Spleen (tissue), 11 donors: ENCODE measurements around the gene DIRAS2. TPM values are rescaled to one million over a fixed set of nuclear protein-coding genes. Genes with fewer than 3 reads are reported as not detected.

Experiments
- DNase-seq: peaks from one replicate; pipeline ENCODE4 v3.0.0-alpha.2; 2020
- H3K27ac ChIP-seq, 8 donors: fragments of 200-600 bp; sonication (generic) in 7 of 8; 1 replicate in 4 of 8; 2 replicates in 4 of 8; pipeline versions ENCODE4 v1.5.0 to v1.8.0; 2016 to 2021; ENCODE audit warnings: inconsistent platforms in 4 of 8, mild to moderate bottlenecking in 4 of 8, moderate library complexity in 1 of 8
- H3K27me3 ChIP-seq, 7 donors: fragments of 200-600 bp; sonication (generic) in 6 of 7; replicated peaks in 1 of 7; 1 replicate in 4 of 7; 2 replicates in 3 of 7; pipeline versions ENCODE4 v1.5.0 to v1.8.0; 2016 to 2021; ENCODE audit warnings: inconsistent platforms in 3 of 7, mild to moderate bottlenecking in 1 of 7
- H3K36me3 ChIP-seq, 6 donors: fragments of 200-600 bp; sonication (generic) in 5 of 6; 1 replicate in 4 of 6; 2 replicates in 2 of 6; pipeline versions ENCODE4 v1.5.0 to v1.8.0; 2016 to 2021; ENCODE audit warnings: inconsistent platforms in 2 of 6
- H3K4me1 ChIP-seq, 6 donors: fragments of 200-600 bp; sonication (generic) in 5 of 6; 1 replicate in 3 of 6; 2 replicates in 3 of 6; pipeline versions ENCODE4 v1.5.0 to v1.8.0; 2016 to 2021; ENCODE audit warnings: inconsistent platforms in 3 of 6
- H3K4me3 ChIP-seq, 8 donors: fragments of 200-600 bp; sonication (generic) in 7 of 8; 1 replicate in 4 of 8; 2 replicates in 4 of 8; pipeline versions ENCODE4 v1.5.0 to v1.8.0; 2016 to 2021; ENCODE audit warnings: inconsistent platforms in 4 of 8, mild to moderate bottlenecking in 4 of 8, moderate library complexity in 2 of 8
- H3K9me3 ChIP-seq, 8 donors: fragments of 200-600 bp; sonication (generic) in 7 of 8; 1 replicate in 4 of 8; 2 replicates in 4 of 8; pipeline versions ENCODE4 v1.5.0 to v1.8.0; 2016 to 2021; ENCODE audit warnings: inconsistent platforms in 4 of 8
- CTCF ChIP-seq, 11 experiments: fragments of 200-600 bp in 7 of 11; fragments of 450-650 bp in 4 of 11; sonication (generic) in 4 of 11; IDR thresholded peaks in 8 of 11; conservative IDR thresholded peaks in 3 of 11; 1 replicate in 7 of 11; 2 replicates in 4 of 11; pipeline versions ENCODE4 v1.4.0 to v1.8.0; 2016 to 2021; ENCODE audit warnings: antibody characterized with exemption in 11 of 11, inconsistent platforms in 4 of 11, mild to moderate bottlenecking in 1 of 11
- POLR2A ChIP-seq, 3 donors: fragments of 450-650 bp; IDR thresholded peaks; one replicate each; pipeline ENCODE4 v1.5.1; 2017; ENCODE audit warnings: antibody characterized with exemption in 3 of 3, mild to moderate bottlenecking in 1 of 3
- POLR2AphosphoS5 ChIP-seq, 3 donors: sonication (generic); formaldehyde crosslinking; IDR thresholded peaks; one replicate each; pipeline ENCODE4 v1.5.1; 2017; ENCODE audit warnings: antibody characterized with exemption in 3 of 3
- WGBS, 5 donors: extraction: QIAGEN DNeasy Blood & Tissue Kit in 3 of 5; methylation state at CpG; one replicate each; pipeline versions ENCODE4 v1.1.5 to v1.1.7; 2013 to 2018; 5-methylcytosine and 5-hydroxymethylcytosine counted together
- intact Hi-C: fragments of 100-400 bp; cut with DNase I; formaldehyde crosslinking; loops from one replicate; pipeline ENCODE4 v1.15.0; 2023; ENCODE audit warnings: low total_unique reads
- polyA plus RNA-seq, 3 donors: library from polyadenylated mRNA; stranded (reverse); fragments of 200-250 nt; gene quantifications; one replicate each; pipeline ENCODE4 v1.2.1, GENCODE V29; 2013
- total RNA-seq, 7 donors: library from RNA; depleted of rRNA in 3 of 7; stranded (reverse); fragments of >200 nt in 3 of 7; fragmentation: NEBNext Ultra II Directional in 4 of 7; extraction: Animal tissue kit (Norgen Biotek cat#: 25700) in 4 of 7; gene quantifications; one replicate each; pipeline versions ENCODE4 v1.1.0 to v1.2.1, GENCODE V29; 2016 to 2021
- donor health status: healthy with polysubstance abuse.
- donor health status: DM: no; HTN: no; CAD: no; lungs with moderate emphysema.
- donor health status: DM: no; HTN: no; CAD: no.
- donor health status: Bipolar disorder and iron deficiency.
- donor health status: healthy.
- donor health status: DM: no; HTN: no; CAD: no.
- donor health status: DM: yes; HTN: yes; CAD: no.

The DIRAS2 gene
- total and polyA plus RNA-seq, 10 donors, result 0.19 TPM; not detected in 9

GRCh38 chr9:90612957-90613356 lies 29.7 kb downstream of the DIRAS2 start:
- Histone ChIP-seq H3K36me3 (no peaks in the 10 kb centered on the region), H3K27me3 (peaks cover 0 to 42% (median 0%) of the 10 kb centered on the region in 7 donors), H3K9me3 (no peaks in the 10 kb centered on the region), H3K4me3 (no peak overlapping the region), H3K27ac (no peak overlapping the region), H3K4me1 (no peaks in the 10 kb centered on the region)
- intact Hi-C loops, result no loop called here
- TF ChIP-seq POLR2A (IDR thresholded peaks at IDR 0.05), result no peak
- no peak for TF ChIP-seq POLR2AphosphoS5 (IDR thresholded peaks at IDR 0.05)
- TF ChIP-seq CTCF (IDR thresholded peaks at IDR 0.05 in 8 of 11, conservative IDR thresholded peaks at IDR 0.05 in 3 of 11), result no peak
- DNase-seq, result no peak
- 85 to 94% (median 91%) methylated on average over 14 of the region's 14 CpGs for WGBS, 5 donors

GRCh38 chr9:90611568-90611967 lies 31.1 kb downstream of the DIRAS2 start:
- no peaks in the 10 kb centered on the region for H3K36me3 ChIP-seq
- intact Hi-C loops, result no loop called here
- no peaks in the 10 kb centered on the region for H3K4me1 ChIP-seq
- H3K27ac ChIP-seq, result no peak overlapping the region
- no peak overlapping the region for H3K4me3 ChIP-seq
- WGBS, 5 donors, result 13 to 39% (median 16%) methylated on average over 3 of the region's 3 CpGs
- no peak for DNase-seq
- H3K27me3 ChIP-seq, result peaks cover 0 to 35% (median 0%) of the 10 kb centered on the region in 7 donors
- H3K9me3 ChIP-seq, result no peaks in the 10 kb centered on the region
- TF ChIP-seq POLR2A (IDR thresholded peaks at IDR 0.05), result no peak
- TF ChIP-seq POLR2AphosphoS5 (IDR thresholded peaks at IDR 0.05), result no peak
- TF ChIP-seq CTCF (IDR thresholded peaks at IDR 0.05 in 8 of 11, conservative IDR thresholded peaks at IDR 0.05 in 3 of 11), result no peak

GRCh38 chr9:90611121-90611520 lies 31.5 kb downstream of the DIRAS2 start:
- Histone ChIP-seq H3K27me3 (peaks cover 0 to 35% (median 0%) of the 10 kb centered on the region in 7 donors), H3K27ac (no peak overlapping the region), H3K4me3 (no peak overlapping the region), H3K9me3 (no peaks in the 10 kb centered on the region), H3K36me3 (no peaks in the 10 kb centered on the region), H3K4me1 (no peaks in the 10 kb centered on the region)
- intact Hi-C loops, result no loop called here
- WGBS, 5 donors, result 79 to 90% (median 84%) methylated on average over 7 of the region's 7 CpGs
- TF ChIP-seq CTCF (IDR thresholded peaks at IDR 0.05 in 8 of 11, conservative IDR thresholded peaks at IDR 0.05 in 3 of 11) (no peak), POLR2A (IDR thresholded peaks at IDR 0.05) (no peak), POLR2AphosphoS5 (IDR thresholded peaks at IDR 0.05) (no peak)
- no peak for DNase-seq

GRCh38 chr9:90607701-90608516 lies 34.7 kb downstream of the DIRAS2 start:
- intact Hi-C loops, result no loop called here
- H3K9me3 ChIP-seq, result no peaks in the 10 kb centered on the region
- no peaks in the 10 kb centered on the region for H3K4me1 ChIP-seq
- WGBS, 5 donors, result 68 to 78% (median 72%) methylated on average over 10 of the region's 10 CpGs
- H3K4me3 ChIP-seq, result no peak overlapping the region
- peaks cover 0 to 35% (median 0%) of the 10 kb centered on the region in 7 donors for H3K27me3 ChIP-seq
- H3K27ac ChIP-seq, result no peak overlapping the region
- TF ChIP-seq POLR2A (IDR thresholded peaks at IDR 0.05) (no peak), CTCF (IDR thresholded peaks at IDR 0.05 in 8 of 11, conservative IDR thresholded peaks at IDR 0.05 in 3 of 11) (no peak), POLR2AphosphoS5 (IDR thresholded peaks at IDR 0.05) (no peak)
- DNase-seq, result no peak
- H3K36me3 ChIP-seq, result no peaks in the 10 kb centered on the region
